ENCODE measurements around the gene CYB5R2. TPM values are rescaled to one million over a fixed set of nuclear protein-coding genes. Genes with fewer than 3 reads are reported as not detected.

Gene CYB5R2
- not detected for polyA plus RNA-seq (2012; ENCODE audit: insufficient read depth, insufficient read length, low read depth)

DNA sequence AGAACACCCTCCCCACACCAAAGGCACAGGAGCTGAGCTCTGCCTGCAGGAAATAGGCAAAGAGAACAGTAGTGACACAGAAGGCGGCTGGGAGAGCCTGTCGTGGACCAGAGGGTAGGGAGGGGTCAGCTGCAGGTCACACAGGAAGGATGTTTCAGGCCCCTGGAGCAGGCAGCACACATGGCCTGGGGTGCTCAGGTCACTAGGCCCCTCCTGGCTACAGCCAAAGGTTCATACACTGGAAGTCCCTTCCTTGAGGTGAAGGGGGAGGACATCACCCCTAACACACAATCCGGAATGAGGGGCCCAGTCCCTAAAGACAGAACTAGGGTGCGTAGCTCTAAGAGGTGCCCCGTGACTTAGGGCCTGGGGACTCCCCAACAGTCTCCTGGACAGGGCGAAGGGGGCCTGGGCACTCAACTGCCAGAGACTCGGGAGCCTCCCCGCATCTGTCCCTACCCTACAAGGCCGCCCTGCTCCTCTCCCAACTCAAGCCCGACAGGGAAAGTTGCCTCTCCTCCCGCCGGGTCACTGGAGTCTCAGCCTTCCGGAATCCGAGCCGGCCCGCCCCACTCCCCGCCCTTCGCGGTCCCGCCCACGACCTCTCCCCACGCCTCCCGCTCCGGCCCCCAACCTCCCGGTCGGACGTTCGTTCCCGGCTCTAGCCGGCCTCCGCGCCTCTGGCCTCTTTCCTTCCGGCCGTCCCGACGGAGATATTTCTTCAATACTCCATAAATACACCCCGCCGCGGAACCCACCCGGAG is at the start of gene CYB5R2:
CYB5R2 (minus strand) TSS at position 541 of the 764 bp plus-strand sequence. CDS start 675 bp downstream, outside the sequence.
- Histone ChIP-seq H3K36me3 (no peaks in the 10 kb centered on the region), H3K4me3 (ENCODE audit: low read depth, low read length) (peak within 1 kb of the TSS; percentile 41), H3K27me3 (peaks cover 19% of the 10 kb centered on the region), H3K9me3 (no peaks in the 10 kb centered on the region), H3K4me1 (no peaks in the 10 kb centered on the region)
- TF ChIP-seq, protein P1, sequence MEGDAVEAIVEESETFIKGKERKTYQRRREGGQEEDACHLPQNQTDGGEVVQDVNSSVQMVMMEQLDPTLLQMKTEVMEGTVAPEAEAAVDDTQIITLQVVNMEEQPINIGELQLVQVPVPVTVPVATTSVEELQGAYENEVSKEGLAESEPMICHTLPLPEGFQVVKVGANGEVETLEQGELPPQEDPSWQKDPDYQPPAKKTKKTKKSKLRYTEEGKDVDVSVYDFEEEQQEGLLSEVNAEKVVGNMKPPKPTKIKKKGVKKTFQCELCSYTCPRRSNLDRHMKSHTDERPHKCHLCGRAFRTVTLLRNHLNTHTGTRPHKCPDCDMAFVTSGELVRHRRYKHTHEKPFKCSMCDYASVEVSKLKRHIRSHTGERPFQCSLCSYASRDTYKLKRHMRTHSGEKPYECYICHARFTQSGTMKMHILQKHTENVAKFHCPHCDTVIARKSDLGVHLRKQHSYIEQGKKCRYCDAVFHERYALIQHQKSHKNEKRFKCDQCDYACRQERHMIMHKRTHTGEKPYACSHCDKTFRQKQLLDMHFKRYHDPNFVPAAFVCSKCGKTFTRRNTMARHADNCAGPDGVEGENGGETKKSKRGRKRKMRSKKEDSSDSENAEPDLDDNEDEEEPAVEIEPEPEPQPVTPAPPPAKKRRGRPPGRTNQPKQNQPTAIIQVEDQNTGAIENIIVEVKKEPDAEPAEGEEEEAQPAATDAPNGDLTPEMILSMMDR (IDR thresholded peaks at IDR 0.05; ENCODE audit: low read depth, low read length) = no peak
- DNase-seq = peak; percentile 19

DNA sequence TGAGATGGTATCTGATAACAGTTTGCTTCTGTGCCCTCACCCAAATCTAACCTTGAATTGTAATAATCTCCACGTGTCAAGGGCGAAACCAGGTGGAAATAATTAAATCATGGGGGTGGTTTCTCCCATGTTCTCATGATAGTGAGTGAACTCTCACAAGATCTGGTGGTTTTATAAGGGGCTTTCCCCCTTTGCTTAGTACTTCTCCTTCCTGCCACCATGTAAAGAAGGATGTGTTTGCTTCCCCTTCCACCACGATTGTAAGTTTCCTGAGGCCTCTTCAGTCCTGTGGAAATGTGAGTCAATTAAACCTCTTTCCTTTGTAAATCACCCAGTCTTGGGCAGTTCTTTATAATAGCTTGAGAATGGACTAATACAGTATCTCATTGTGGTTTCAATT is 41.5 kb upstream of the CYB5R2 start:
- peaks cover 14% of the 10 kb centered on the region for H3K27me3 ChIP-seq
- TF ChIP-seq, protein P1 (IDR thresholded peaks at IDR 0.05; ENCODE audit: low read depth, low read length) = no peak
- H3K4me1 ChIP-seq = no peaks in the 10 kb centered on the region
- no peaks in the 10 kb centered on the region for H3K9me3 ChIP-seq
- H3K4me3 ChIP-seq (ENCODE audit: low read depth, low read length) = no peak overlapping the region
- H3K36me3 ChIP-seq = no peaks in the 10 kb centered on the region
- no peak for DNase-seq

DNA sequence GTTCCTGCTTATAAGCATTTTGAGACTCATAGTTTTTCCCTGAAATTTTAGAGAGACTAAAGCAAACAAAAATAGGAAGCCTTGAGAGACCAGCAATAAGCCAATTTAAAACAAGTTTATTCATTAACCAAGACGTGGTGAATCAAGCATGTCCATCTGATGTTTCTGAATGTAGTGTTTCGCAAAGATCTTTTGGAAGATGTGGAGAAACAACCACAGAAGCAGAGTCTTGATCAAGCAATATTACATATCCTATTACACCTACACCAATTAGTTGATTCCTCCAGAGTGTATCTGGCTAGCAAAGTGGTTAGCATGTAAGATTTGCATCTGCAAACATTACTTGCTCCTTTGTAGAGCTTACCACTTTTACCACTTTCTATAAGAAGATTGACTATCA is 33.1 kb upstream of the CYB5R2 start, which contains the start of gene OVCH2:
OVCH2 (minus strand) TSS at position 101 of the 400 bp plus-strand sequence; CDS start at position 18, 83 bp downstream.
- no peaks in the 10 kb centered on the region for H3K9me3 ChIP-seq
- no peaks in the 10 kb centered on the region for H3K36me3 ChIP-seq
- H3K4me1 ChIP-seq = no peaks in the 10 kb centered on the region
- TF ChIP-seq, protein P1 (IDR thresholded peaks at IDR 0.05; ENCODE audit: low read depth, low read length) = no peak
- H3K4me3 ChIP-seq (ENCODE audit: low read depth, low read length) = no peak within 1 kb of the TSS
- no peak for DNase-seq
- H3K27me3 ChIP-seq = no peaks in the 10 kb centered on the region

DNA sequence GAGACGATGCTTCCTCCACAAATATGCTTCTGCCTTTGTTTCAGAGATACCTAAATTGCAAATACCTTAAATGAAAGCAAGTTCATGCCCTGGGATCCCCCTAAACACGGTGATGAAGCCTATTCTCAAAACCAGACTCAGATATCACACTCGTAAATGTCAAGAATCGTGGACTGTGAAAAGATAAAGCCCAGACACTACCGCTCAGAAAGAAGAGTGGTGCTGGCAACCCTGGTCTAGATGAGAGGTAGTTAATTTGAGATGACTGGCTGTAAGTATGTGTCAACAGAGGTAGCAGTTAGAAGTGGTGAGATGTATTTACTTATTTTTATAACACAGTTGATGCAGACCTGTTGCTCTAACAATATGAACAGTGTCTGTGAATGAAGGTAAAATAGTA is 30.4 kb upstream of the CYB5R2 start:
- no peak overlapping the region for H3K4me3 ChIP-seq (ENCODE audit: low read depth, low read length)
- H3K4me1 ChIP-seq = no peaks in the 10 kb centered on the region
- no peaks in the 10 kb centered on the region for H3K9me3 ChIP-seq
- no peak for DNase-seq
- TF ChIP-seq, protein P1 (IDR thresholded peaks at IDR 0.05; ENCODE audit: low read depth, low read length) = no peak
- H3K27me3 ChIP-seq = no peaks in the 10 kb centered on the region
- H3K36me3 ChIP-seq = no peaks in the 10 kb centered on the region

DNA sequence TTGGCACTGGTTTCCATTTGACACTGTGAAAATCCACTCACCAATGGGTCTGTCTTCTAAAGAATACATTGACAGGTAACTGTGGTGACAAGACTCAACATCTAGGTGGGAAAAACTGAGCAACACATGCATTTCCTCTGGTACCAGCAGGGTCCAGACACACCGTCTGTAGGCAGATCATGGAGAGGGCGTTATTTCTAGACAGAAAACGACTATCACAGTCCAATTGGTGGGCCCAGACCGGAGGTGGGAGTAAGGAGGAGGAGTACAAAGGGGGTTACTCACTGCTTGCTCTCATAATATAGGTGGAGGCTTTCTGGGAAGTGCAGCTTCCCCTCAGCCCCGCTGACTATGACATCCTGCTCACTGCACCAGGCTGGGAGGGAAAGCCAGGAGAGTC is 23.1 kb upstream of the CYB5R2 start:
- H3K27me3 ChIP-seq = no peaks in the 10 kb centered on the region
- TF ChIP-seq, protein P1 (IDR thresholded peaks at IDR 0.05; ENCODE audit: low read depth, low read length) = no peak
- no peaks in the 10 kb centered on the region for H3K4me1 ChIP-seq
- H3K36me3 ChIP-seq = no peaks in the 10 kb centered on the region
- H3K4me3 ChIP-seq (ENCODE audit: low read depth, low read length) = no peak overlapping the region
- DNase-seq = no peak
- H3K9me3 ChIP-seq = no peaks in the 10 kb centered on the region

DNA sequence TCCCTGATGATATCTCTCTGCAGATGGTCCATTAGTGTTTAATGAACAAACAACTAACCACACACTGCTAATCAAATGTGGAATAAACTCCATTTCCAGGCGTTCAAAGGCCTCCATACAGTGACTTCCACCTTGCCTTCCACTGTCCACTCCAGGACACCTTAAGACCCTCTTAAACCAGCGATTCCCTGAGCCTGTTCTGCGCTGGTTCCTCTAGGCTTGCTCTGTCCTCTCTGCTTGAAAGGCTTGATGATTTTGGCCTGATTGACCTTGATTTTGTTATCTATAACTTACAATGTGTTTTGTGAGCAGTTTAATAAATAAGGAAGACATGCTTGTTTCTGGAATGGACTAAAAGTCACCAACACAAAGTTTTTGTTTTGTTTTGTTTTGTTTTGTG is 20.9 kb upstream of the CYB5R2 start:
- H3K27me3 ChIP-seq = no peaks in the 10 kb centered on the region

More for the DNA sequence above, 20.9 kb upstream of the CYB5R2 start:
- no peak for DNase-seq
- no peak overlapping the region for H3K4me3 ChIP-seq (ENCODE audit: low read depth, low read length)
- no peaks in the 10 kb centered on the region for H3K4me1 ChIP-seq
- H3K9me3 ChIP-seq = no peaks in the 10 kb centered on the region
- TF ChIP-seq, protein P1 (IDR thresholded peaks at IDR 0.05; ENCODE audit: low read depth, low read length) = no peak
- no peaks in the 10 kb centered on the region for H3K36me3 ChIP-seq

Measured in BE2C (cell line).